ENCODE data around the gene GDF2.

GDF2 gene

GRCh38 chr10:47322300-47323061 lies at the start of gene GDF2:
Gene GDF2 (plus strand): TSS chr10:47322454. CDS start chr10:47322669, 215 bp downstream.
- DNase-seq = no peak

DNA sequence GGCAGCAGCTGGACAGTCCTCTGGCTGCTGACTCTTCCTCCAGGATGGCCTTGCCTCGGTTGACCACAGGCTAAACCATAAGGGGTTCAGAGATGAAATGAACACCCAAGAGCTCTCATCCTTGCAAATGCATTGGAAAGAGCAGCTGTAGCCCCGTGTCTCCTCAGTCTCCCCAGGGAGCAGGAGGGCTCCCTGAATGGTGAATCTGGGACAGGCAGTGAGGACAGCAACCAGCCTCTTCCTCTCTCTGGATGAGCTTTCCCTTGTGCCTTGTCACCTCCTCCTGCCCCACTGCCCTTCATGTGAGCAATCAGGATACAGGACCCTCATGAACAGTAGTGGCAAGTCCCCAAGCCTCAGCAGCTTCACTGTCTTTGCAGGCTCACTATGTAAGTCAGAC lies 46.2 kb upstream of the GDF2 start:
- DNase-seq = no peak

GRCh38 chr10:47276576-47277351 lies 45.5 kb upstream of the GDF2 start:
- DNase-seq = no peak

DNA sequence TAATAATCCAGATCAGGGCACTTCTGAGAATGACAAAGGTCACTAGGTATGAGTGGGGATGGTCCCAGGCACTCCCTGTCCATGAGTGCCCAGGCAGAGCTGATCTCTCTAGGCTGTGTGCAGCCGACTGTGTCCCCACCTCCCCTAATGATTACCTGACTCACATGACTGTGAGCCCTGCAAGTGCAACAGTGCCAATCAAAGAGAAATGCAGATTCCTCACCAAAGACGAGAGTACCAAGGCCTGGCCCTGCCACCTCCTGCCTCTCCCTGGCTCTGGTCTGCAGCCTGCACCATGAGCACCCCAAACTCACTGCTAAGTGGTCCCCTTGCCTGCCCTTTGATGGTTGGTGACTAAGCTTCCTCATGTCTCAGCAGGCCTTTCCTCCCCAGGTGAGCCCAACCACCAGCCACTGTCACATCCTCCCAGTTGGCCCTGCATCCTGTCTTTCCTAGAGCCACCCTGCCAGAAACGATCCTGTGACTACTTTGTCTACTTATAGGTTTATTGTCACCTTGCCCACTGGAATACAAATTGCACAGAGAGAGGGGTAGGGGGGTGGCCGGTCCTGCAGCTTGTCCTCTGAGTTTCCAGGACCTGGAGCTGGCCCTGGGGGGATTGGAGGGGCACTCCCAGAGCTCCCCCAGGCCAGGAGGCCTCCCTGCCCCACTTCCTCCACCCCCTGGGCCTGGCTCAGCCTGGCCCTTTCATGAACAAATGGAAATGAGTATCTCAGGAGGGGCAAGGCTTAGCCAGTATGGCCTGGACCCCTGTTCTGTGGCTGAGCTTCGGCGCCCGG lies 44.7 kb upstream of the GDF2 start:
- DNase-seq = no peak

GRCh38 chr10:47278152-47278473 lies 44.1 kb upstream of the GDF2 start:
- peak; percentile 3 for DNase-seq

GRCh38 chr10:47278720-47279119 lies 43.5 kb upstream of the GDF2 start:
- no peak for DNase-seq

DNA sequence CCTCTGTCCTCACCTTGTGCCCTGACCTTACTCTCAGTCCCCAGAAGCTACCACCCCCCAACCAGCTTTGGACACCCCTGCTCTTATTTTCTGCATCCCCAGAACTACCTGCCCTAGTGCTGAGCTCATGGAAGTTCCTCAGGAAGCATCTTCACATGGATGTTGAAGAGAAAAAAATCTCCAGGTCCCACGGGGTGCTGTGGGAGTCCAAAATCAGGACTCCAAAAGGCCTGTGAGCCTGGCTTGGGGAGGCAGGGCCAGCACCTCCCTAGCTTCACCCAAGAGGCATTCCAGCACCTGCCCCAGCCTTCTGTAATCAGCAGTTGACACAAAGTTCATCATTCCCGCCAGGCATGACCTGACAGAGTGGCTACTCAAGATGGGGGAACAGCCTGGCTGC lies 43.0 kb upstream of the GDF2 start:
- DNase-seq = no peak

DNA sequence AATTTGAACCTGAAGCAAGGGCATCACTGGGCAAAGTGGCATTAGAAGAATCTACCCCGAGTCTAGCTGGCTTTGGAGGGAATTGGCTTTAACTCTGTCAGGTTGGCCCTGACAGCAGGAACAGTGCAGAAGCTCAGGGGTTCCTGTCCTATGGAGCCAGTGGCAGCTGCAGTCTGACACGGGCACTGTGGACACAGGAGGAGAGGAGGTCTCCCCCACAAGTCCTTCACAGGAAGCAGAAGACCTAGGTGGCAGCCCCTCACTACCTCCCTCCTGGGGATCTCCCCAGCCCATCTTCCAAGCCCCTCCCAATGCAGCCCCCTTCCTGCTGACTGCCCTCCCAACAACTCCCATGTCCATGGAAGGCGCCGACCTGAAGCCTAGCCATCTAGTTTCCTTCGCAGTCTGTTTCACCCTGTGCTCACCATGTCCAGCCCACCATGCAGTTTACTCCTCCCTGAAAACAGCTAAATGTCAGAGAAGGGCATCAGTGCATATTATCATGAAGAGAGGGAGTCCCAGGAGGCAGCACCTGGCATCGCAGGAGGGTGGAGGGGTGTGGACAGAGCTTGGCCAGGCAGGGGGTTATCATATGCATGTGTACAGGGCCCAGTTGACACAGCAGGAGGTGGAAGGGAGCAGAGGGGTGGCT lies 40.1 kb upstream of the GDF2 start:
- DNase-seq = no peak

GRCh38 chr10:47282657-47283018 lies 39.6 kb upstream of the GDF2 start:
- DNase-seq = no peak

- no peak for DNase-seq
These were observed 39.1 kb upstream of the GDF2 start for GRCh38 chr10:47283101-47283630.

GRCh38 chr10:47283848-47284247 lies 38.4 kb upstream of the GDF2 start:
- no peak for DNase-seq

DNA sequence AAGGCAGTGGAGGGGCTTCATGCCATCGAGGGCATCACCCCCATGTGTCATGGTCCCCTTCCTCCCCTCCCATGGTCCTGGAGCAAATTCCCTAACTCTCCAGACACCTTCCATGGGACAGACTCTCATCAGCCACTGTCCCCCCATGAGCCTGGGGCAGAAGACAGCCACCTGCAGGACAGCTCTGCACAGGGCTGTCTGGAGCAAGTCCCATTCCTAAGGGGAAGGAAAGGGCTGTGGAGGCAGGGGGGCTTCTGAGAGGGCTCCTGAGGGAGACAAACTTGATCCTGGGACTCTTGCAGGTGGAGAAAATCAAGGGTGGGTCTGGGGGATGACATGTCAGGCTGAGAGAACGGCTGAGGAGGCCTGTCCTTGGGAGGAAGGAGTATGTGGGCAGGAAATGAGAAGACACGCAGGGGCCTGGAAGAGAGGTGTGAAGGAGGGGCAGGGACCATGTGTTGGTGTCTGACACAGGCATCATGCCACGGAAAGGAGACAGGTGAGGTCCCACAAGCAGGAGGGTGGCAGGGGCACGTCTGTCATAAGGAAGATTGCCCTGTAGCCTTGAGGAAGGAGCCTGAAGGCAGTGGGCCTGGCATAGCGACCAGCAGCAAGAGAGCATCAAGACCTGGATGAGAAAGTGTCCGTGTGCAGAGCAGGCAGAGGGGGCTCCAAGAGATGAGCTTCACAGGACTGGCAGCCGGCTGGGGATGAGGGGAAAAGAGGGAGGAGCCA lies 36.7 kb upstream of the GDF2 start:
- DNase-seq = no peak

- no peak for DNase-seq
These were observed 36.1 kb upstream of the GDF2 start for GRCh38 chr10:47286116-47286505.

GRCh38 chr10:47286591-47287315 lies 35.5 kb upstream of the GDF2 start:
- DNase-seq = no peak

DNA sequence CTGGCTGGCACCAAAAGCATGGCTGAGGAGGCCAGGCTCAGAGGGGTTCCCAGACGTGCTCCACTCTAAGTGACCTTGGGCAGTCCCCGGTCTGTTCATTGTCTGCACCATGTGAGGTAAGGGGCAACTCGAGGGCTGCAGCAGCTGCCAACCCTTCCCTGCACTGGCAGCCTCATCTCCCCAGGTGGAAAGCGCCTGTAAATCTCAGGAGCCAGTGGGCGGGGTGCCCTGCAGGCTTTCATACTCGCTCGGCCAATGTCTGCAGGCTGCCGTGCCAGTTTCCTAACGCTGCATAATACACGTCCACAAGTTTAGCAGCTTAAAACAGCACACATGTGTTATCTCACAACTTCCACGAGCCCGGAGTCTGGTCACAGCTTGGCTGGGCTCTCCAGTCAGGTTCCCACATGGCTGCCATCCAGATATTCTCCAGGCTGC lies 34.9 kb upstream of the GDF2 start:
- DNase-seq = no peak

DNA sequence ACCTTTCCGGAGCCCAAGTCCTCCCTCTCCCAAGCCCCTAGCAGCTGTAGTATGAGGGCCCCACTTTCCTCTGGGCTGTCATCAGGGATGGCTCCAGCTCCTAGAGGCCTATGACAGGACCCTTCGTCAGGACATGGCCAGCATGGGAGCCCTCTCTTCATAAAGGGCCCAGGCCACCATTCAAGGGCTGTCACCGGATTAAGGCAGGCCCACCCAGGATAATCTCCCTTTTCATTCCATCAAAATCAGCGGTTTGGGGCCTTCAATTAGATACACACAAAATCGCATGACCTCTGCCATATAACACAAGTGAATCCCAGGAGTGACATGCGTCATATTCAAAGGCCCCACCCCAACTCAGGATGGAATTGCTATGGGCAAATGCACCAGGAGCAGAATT lies 34.4 kb upstream of the GDF2 start:
- no peak for DNase-seq

- DNase-seq = no peak
These were observed 34.0 kb upstream of the GDF2 start for GRCh38 chr10:47288236-47288635.

- DNase-seq = no peak
These were observed 33.2 kb upstream of the GDF2 start for GRCh38 chr10:47288916-47289495.

GRCh38 chr10:47289921-47290320 lies 32.3 kb upstream of the GDF2 start:
- no peak for DNase-seq

DNA sequence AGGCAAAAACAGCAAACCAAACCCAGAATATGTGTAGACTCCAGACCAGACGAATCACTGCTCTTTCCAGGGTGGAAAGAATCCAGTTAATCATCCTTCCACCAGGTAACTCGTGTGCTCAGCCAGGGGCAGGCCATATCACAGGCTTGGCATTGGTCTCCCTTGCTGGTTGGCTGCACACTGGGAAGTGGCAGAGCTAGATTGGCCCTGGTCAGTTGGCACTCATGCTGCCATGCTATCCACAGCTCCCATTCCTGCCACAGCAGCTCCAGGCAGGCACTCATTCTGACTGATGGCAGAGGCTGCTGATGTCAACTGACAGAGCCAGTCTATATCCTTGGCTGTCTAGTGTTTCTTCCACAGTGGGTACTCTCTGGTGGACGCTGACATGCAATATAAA lies 31.9 kb upstream of the GDF2 start:
- no peak for DNase-seq

GRCh38 chr10:47291682-47292081 lies 30.6 kb upstream of the GDF2 start:
- no peak for DNase-seq
